ENCODE results near the gene MTMR1. TPM values are rescaled to one million over a fixed set of nuclear protein-coding genes. Genes with fewer than 3 reads are reported as not detected.

Gene MTMR1
- polyA plus RNA-seq, 1 donor from 2014 or later: 34.7 TPM

GRCh38 chrX:150729956-150730355, 36.8 kb downstream of the MTMR1 start:
- no peaks in the 10 kb centered on the region for H3K9me3 ChIP-seq (ENCODE audit: low read length)
- H3K79me2 ChIP-seq (replicated peaks; ENCODE audit: insufficient read depth, low read length): no peaks in the 10 kb centered on the region
- no peaks in the 10 kb centered on the region for H3K27me3 ChIP-seq (ENCODE audit: insufficient read depth, low read depth, low read length)
- no peaks in the 10 kb centered on the region for H3F3A ChIP-seq (ENCODE audit: insufficient read depth, low read length, poor library complexity, severe bottlenecking)
- H2AFZ ChIP-seq (ENCODE audit: low read depth, low read length): no peak overlapping the region
- H3K36me3 ChIP-seq (ENCODE audit: insufficient read depth, low read length): no peaks in the 10 kb centered on the region
- H3K27ac ChIP-seq (ENCODE audit: low read length): no peak overlapping the region
- no peaks in the 10 kb centered on the region for H4K20me1 ChIP-seq (ENCODE audit: insufficient read depth)
- no peak overlapping the region for H3K4me3 ChIP-seq (ENCODE audit: low read length)
- no peak overlapping the region for H3K4me2 ChIP-seq (ENCODE audit: low read length)
- no peak for TF ChIP-seq EP300 (conservative IDR thresholded peaks at IDR 0.05; ENCODE audit: poor library complexity, severe bottlenecking)
- no peak for TF ChIP-seq RAD21 (conservative IDR thresholded peaks at IDR 0.05)
- no peak overlapping the region for H3K9ac ChIP-seq (ENCODE audit: low read length)
- no peaks in the 10 kb centered on the region for H3K9me2 ChIP-seq (ENCODE audit: insufficient read depth, low read length)

GRCh38 chrX:150730719-150731118, 37.5 kb downstream of the MTMR1 start:
- no peaks in the 10 kb centered on the region for H3K36me3 ChIP-seq (ENCODE audit: insufficient read depth, low read length)
- H3K79me2 ChIP-seq (replicated peaks; ENCODE audit: insufficient read depth, low read length): no peaks in the 10 kb centered on the region
- H3K9ac ChIP-seq (ENCODE audit: low read length): no peak overlapping the region
- no peaks in the 10 kb centered on the region for H3K9me3 ChIP-seq (ENCODE audit: low read length)
- no peak overlapping the region for H3K4me3 ChIP-seq (ENCODE audit: low read length)
- H4K20me1 ChIP-seq (ENCODE audit: insufficient read depth): no peaks in the 10 kb centered on the region
- TF ChIP-seq SMC3 (conservative IDR thresholded peaks at IDR 0.05; ENCODE audit: poor library complexity): no peak
- no peak for TF ChIP-seq EP300 (conservative IDR thresholded peaks at IDR 0.05; ENCODE audit: poor library complexity, severe bottlenecking)
- no peak for TF ChIP-seq TAF1 (IDR thresholded peaks at IDR 0.05; ENCODE audit: low read depth)
- no peak for TF ChIP-seq POLR2AphosphoS5 (IDR thresholded peaks at IDR 0.05)
- no peak for TF ChIP-seq MXI1 (conservative IDR thresholded peaks at IDR 0.05; ENCODE audit: poor library complexity, severe bottlenecking)
- TF ChIP-seq CTCF (IDR thresholded peaks at IDR 0.05; ENCODE audit: poor library complexity, severe bottlenecking): no peak
- no peak for TF ChIP-seq REST (IDR thresholded peaks at IDR 0.05; ENCODE audit: borderline replicate concordance)
- H3K27me3 ChIP-seq (ENCODE audit: insufficient read depth, low read depth, low read length): no peaks in the 10 kb centered on the region
- no peaks in the 10 kb centered on the region for H3K9me2 ChIP-seq (ENCODE audit: insufficient read depth, low read length)
- no peak overlapping the region for H2AFZ ChIP-seq (ENCODE audit: low read depth, low read length)
- H3K4me2 ChIP-seq (ENCODE audit: low read length): no peak overlapping the region
- H3K27ac ChIP-seq (ENCODE audit: low read length): no peak overlapping the region
- no peaks in the 10 kb centered on the region for H3F3A ChIP-seq (ENCODE audit: insufficient read depth, low read length, poor library complexity, severe bottlenecking)

- no peak overlapping the region for H3K4me2 ChIP-seq (ENCODE audit: low read length)
- no peaks in the 10 kb centered on the region for H3K36me3 ChIP-seq (ENCODE audit: insufficient read depth, low read length)
- H4K20me1 ChIP-seq (ENCODE audit: insufficient read depth): no peaks in the 10 kb centered on the region
These were observed 38.6 kb downstream of the MTMR1 start for GRCh38 chrX:150731795-150732194.

More at GRCh38 chrX:150731795-150732194, 38.6 kb downstream of the MTMR1 start:
- no peaks in the 10 kb centered on the region for H3K79me2 ChIP-seq (replicated peaks; ENCODE audit: insufficient read depth, low read length)
- H3K27me3 ChIP-seq (ENCODE audit: insufficient read depth, low read depth, low read length): no peaks in the 10 kb centered on the region
- TF ChIP-seq SMC3 (conservative IDR thresholded peaks at IDR 0.05; ENCODE audit: poor library complexity): no peak
- no peak for TF ChIP-seq TAF1 (IDR thresholded peaks at IDR 0.05; ENCODE audit: low read depth)
- no peak for TF ChIP-seq CTCF (IDR thresholded peaks at IDR 0.05; ENCODE audit: poor library complexity, severe bottlenecking)
- no peak for TF ChIP-seq MXI1 (conservative IDR thresholded peaks at IDR 0.05; ENCODE audit: poor library complexity, severe bottlenecking)
- no peak for TF ChIP-seq POLR2AphosphoS5 (IDR thresholded peaks at IDR 0.05)
- no peak overlapping the region for H3K27ac ChIP-seq (ENCODE audit: low read length)
- H3K4me3 ChIP-seq (ENCODE audit: low read length): no peak overlapping the region
- H3F3A ChIP-seq (ENCODE audit: insufficient read depth, low read length, poor library complexity, severe bottlenecking): no peaks in the 10 kb centered on the region
- H2AFZ ChIP-seq (ENCODE audit: low read depth, low read length): no peak overlapping the region
- no peaks in the 10 kb centered on the region for H3K9me3 ChIP-seq (ENCODE audit: low read length)
- no peak overlapping the region for H3K9ac ChIP-seq (ENCODE audit: low read length)
- no peaks in the 10 kb centered on the region for H3K9me2 ChIP-seq (ENCODE audit: insufficient read depth, low read length)

Measured in neural cell (in vitro differentiated cells).